Activated T-cell treated with anti-CD3 and anti-CD28 coated beads, Interleukin-2, amount 50 U/mL, for 72 hours (primary cell): ENCODE results near the gene KIF26B. TPM values are rescaled to one million over a fixed set of nuclear protein-coding genes. Genes with fewer than 3 reads are reported as not detected.

Source experiments
- ATAC-seq, 2 donors: fragments of 150-1000 bp; cut with Tn5 transposase; replicated peaks in 1 of 2; 2 replicates each; pipeline ENCODE4 v1.10.0; 2021; ENCODE audit warnings: moderate library complexity in 2 of 2, mild to moderate bottlenecking in 1 of 2
- DNase-seq, 2 donors: peaks; one replicate each; pipeline ENCODE4 v3.0.0; 2021 to 2022; ENCODE audit warnings: mixed read lengths in 1 of 2
- H3K27ac Mint-ChIP-seq: one replicate; pipeline ENCODE4 v1.8.0; 2022; ENCODE audit warnings: mild to moderate bottlenecking, moderate library complexity, mixed read lengths
- H3K27me3 Mint-ChIP-seq: one replicate; pipeline ENCODE4 v1.8.0; 2022; ENCODE audit warnings: low read depth, mixed read lengths
- H3K36me3 Mint-ChIP-seq, 2 donors: one replicate each; pipeline ENCODE4 v1.8.0; 2022; ENCODE audit warnings: mixed read lengths in 2 of 2, mild to moderate bottlenecking in 1 of 2; ENCODE audit not compliant: insufficient read depth in 2 of 2
- H3K4me1 Mint-ChIP-seq: one replicate; pipeline ENCODE4 v1.8.0; 2022; ENCODE audit warnings: low read depth, mixed read lengths
- H3K4me3 Mint-ChIP-seq, 2 donors: one replicate each; pipeline ENCODE4 v1.8.0; 2022; ENCODE audit warnings: mild to moderate bottlenecking in 2 of 2, mixed read lengths in 2 of 2, moderate library complexity in 2 of 2
- H3K9me3 Mint-ChIP-seq, 2 donors: one replicate each; pipeline ENCODE4 v1.8.0; 2022; ENCODE audit warnings: mixed read lengths in 2 of 2
- total RNA-seq, 2 donors: library from RNA; stranded (reverse); gene quantifications; one replicate each; pipeline ENCODE4 v1.2.3, GENCODE V29; 2022

KIF26B gene
- total RNA-seq, 2 donors from 2014 or later: 0.25 to 0.34 TPM

DNA sequence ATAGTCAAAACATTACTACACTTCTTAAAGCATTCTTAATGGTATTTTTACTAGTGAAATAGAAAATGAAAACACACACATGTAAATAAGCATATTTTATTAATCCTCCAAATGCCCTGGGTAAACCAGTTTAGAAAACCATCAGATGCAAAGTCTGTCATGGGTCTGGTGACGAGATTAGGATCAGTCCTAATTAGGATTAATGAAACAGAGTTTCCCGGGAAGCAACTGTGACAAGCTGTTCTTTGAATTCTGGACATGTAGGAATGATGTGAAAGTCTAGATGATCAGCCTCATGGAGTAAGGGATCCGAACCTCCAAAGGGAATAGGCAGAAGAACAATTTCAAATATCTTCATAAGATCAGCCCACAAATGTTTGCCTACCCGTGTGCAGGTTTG, 250.2 kb downstream of the KIF26B start:
- Mint-ChIP-seq H3K9me3 (no peaks in the 10 kb centered on the region), H3K27me3 (no peaks in the 10 kb centered on the region), H3K27ac (no peak overlapping the region), H3K4me1 (no peaks in the 10 kb centered on the region), H3K4me3 (no peak overlapping the region), H3K36me3 (no peaks in the 10 kb centered on the region)
- no peak for ATAC-seq
- DNase-seq: no peak

DNA sequence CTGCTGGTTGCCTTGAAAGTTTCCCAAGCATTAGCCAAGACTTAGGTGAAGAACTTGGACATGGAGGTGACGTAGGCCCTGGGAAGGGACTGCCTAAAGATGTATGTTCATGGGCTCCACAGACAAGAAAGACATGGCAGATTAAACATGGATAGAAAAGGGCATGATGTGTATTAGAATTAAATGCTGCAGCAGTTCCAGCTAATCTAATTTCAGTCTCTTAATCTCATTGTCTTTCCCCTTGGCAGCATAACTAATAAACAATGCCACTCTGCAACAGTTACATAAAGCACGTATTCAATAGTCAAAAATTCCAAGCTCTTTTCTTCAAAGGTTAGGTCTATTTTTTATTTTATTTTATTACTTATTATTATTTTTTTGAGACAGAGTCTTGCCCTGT, 251.6 kb downstream of the KIF26B start:
- Mint-ChIP-seq H3K9me3 (no peaks in the 10 kb centered on the region), H3K4me3 (no peak overlapping the region), H3K27ac (no peak overlapping the region), H3K36me3 (no peaks in the 10 kb centered on the region), H3K27me3 (no peaks in the 10 kb centered on the region), H3K4me1 (no peaks in the 10 kb centered on the region)
- DNase-seq (no peak), ATAC-seq (no peak)

GRCh38 chr1:245407983-245408382, 253.2 kb downstream of the KIF26B start:
- H3K9me3 Mint-ChIP-seq: no peaks in the 10 kb centered on the region
- no peak overlapping the region for H3K4me3 Mint-ChIP-seq
- DNase-seq (no peak), ATAC-seq (no peak)
- H3K27ac Mint-ChIP-seq: no peak overlapping the region
- H3K4me1 Mint-ChIP-seq: no peaks in the 10 kb centered on the region
- H3K27me3 Mint-ChIP-seq: no peaks in the 10 kb centered on the region
- no peaks in the 10 kb centered on the region for H3K36me3 Mint-ChIP-seq

DNA sequence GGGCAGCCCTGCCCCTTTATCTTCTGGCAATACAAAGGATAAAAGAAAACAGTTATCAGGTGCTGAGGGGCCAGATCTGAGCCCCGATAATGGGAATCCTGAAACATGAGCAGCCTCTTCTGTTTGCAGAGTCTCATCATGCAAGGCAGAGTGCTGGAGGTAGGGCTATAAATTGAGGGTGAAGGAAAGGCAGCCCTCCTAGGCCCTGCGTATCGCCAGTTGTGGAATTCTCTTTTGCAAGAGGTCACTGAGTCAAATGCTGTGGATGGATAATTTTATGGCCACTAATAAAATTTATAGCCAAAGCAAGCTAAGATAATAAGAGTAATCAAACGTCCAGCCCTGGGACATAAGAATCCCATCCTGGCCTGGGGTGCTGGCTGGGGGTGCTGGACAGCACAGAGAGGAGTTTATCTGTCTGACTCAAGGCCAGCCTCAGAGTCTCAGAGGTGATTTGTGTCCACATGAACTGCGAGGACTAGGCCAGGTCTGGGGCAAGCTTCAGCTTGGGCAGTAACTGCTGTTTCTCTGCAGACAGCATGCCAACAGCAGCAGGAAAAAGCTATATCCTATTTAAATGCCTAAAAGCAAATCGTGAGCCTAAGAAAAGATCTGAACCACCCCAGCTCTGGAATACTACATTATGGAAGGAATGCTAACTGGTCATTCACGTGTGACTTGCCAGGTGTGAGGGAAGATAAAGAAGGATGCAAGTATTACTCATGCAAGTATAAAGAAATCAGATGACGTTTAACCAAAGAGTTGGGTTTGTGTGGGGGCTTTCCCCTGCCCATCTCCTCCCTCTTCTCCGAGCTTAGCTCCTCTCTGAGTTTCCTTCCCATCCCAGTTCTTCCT, 254.8 kb downstream of the KIF26B start:
- Mint-ChIP-seq H3K27me3 (no peaks in the 10 kb centered on the region), H3K9me3 (no peaks in the 10 kb centered on the region), H3K27ac (no peak overlapping the region), H3K4me1 (no peaks in the 10 kb centered on the region), H3K4me3 (no peak overlapping the region), H3K36me3 (no peaks in the 10 kb centered on the region)
- no peak for ATAC-seq
- DNase-seq: no peak

DNA sequence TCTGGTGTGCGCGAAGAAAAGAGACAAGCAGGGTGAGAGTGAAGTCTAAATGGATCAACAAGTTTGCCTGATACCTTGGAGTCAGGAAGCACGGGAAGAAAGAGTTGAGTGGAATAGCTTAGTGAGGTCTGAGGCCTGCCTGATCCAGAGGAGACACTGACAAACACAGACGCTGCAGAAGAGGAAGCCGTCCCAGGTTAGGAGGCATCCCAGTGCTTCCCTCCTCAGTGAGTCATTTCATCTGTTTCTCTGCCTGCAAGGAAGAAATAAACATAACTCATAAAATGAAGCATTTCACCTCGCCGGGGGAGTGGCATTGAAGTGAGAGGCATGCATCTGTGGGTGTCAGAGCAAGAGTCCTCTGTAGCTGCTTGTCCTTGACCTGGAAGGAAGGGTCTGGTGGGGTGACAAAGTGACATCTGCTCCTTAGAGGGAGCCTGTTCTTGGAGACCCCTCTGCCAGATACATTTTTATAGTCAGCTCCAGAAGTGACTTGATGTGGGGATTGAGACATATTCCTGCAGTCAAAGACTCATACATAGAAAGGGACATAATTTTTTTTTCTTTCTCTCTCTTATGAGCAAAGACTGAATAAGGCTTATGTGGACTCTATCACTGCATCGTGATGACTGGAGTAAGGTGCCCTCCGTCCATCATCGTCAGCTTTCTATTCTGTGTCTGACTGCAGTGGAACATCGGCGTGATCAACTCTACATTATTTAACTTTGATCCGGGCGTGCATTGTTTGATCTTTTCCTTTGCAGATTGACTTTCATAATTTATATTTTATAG, 256.7 kb downstream of the KIF26B start:
- ATAC-seq (no peak), DNase-seq (no peak)
- Mint-ChIP-seq H3K27me3 (no peaks in the 10 kb centered on the region), H3K27ac (no peak overlapping the region), H3K4me1 (no peaks in the 10 kb centered on the region), H3K36me3 (no peaks in the 10 kb centered on the region), H3K9me3 (no peaks in the 10 kb centered on the region), H3K4me3 (no peak overlapping the region)

DNA sequence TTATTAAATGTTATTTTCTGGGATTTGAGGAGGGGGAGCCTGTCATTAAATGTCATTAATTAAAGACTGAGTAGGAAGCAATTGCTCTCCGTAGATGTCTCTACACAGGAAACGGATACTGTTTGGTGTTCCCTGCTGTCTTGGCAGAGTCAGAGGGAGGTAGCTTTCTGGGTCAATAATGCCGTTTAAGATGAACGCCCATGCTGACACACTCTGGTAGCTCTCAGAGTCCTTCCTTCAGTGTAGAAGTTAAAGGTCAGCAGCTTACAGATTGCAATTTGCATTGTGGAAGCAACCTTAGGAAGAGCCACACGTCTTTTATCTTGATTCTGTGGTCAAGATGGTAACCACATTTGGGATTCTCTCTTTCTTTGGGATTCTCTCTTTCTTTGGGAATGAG, 257.5 kb downstream of the KIF26B start:
- H3K4me1 Mint-ChIP-seq: no peaks in the 10 kb centered on the region
- H3K27ac Mint-ChIP-seq: no peak overlapping the region
- DNase-seq (no peak), ATAC-seq (no peak)
- H3K4me3 Mint-ChIP-seq: no peak overlapping the region
- H3K27me3 Mint-ChIP-seq: no peaks in the 10 kb centered on the region
- no peaks in the 10 kb centered on the region for H3K36me3 Mint-ChIP-seq
- no peaks in the 10 kb centered on the region for H3K9me3 Mint-ChIP-seq

DNA sequence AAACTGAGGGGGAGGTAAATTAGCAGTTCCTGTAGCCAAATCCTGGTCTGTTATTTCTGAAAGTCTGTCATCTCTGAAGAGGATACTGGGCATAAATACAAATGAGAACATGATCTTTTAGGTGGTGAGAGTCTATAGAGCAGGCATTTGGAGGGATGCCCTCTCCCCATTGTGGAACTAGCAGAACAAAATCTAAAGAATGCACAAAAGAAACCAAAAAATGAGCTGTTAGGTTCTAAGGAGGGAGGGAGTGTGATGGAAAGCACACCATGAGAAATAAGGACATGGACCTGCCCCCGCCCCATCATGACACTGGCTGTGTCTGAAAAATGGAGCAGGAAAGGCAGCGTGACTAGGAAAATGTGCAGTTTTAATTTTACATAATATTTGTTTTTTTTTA, 262.0 kb downstream of the KIF26B start:
- no peak for ATAC-seq
- no peak overlapping the region for H3K27ac Mint-ChIP-seq
- no peaks in the 10 kb centered on the region for H3K4me1 Mint-ChIP-seq
- H3K36me3 Mint-ChIP-seq: no peaks in the 10 kb centered on the region
- H3K4me3 Mint-ChIP-seq: no peak overlapping the region
- H3K27me3 Mint-ChIP-seq: peaks cover 5% of the 10 kb centered on the region
- no peaks in the 10 kb centered on the region for H3K9me3 Mint-ChIP-seq
- no peak for DNase-seq

DNA sequence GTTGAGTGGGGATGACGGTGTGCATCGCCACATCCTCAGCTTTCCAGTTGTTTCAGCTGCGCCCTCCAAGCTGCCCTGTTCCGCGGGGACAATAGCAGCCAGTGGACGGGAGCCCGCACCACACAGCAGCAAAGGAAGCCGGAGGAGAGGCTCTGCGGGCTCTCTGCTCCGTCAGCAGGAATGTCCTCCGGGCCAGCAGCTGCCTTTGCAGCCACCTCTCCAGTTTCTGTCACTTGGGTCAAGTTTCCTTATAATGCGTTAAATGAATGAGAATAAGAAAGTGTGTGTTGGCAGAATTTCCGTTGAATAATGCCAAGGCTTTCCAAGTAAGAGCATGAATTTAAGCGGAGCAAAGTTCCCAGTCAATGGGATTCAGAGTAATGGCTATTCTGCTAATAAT, 263.3 kb downstream of the KIF26B start:
- no peak for DNase-seq
- Mint-ChIP-seq H3K9me3 (no peaks in the 10 kb centered on the region), H3K27ac (no peak overlapping the region), H3K4me3 (no peak overlapping the region), H3K4me1 (no peaks in the 10 kb centered on the region), H3K36me3 (no peaks in the 10 kb centered on the region), H3K27me3 (peaks cover 5% of the 10 kb centered on the region)
- no peak for ATAC-seq

DNA sequence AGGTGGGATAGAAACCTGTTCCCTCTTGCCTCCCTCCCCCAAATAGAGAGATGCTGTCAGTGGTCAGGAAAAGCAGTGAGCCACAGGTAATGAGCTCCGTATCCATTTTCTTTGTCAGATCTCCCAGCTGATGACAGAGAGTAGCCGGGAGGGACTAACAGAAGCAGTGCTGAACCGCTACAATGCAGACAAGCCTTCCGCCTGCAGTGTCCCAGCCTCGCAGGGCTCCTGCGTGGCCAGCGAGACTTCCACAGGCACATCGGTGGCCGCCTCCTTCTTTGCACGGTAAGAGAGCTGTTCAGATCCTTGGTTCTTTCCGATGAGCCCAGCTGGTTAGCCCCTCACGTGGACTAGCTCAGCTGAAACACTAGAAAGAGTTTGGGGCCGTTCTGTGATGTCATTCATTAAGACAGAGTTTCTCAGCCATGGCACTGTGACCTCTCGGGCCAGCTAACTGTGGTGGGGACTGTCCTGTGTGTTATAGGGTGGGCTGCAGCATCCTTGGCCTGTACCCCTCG, 264.7 kb downstream of the KIF26B start:
- no peaks in the 10 kb centered on the region for H3K9me3 Mint-ChIP-seq
- no peaks in the 10 kb centered on the region for H3K36me3 Mint-ChIP-seq
- DNase-seq: no peak
- peaks cover 5% of the 10 kb centered on the region for H3K27me3 Mint-ChIP-seq
- no peak overlapping the region for H3K27ac Mint-ChIP-seq
- no peak for ATAC-seq
- H3K4me3 Mint-ChIP-seq: no peak overlapping the region
- H3K4me1 Mint-ChIP-seq: no peaks in the 10 kb centered on the region

- Mint-ChIP-seq H3K4me3 (no peak overlapping the region), H3K27ac (no peak overlapping the region), H3K27me3 (peaks cover 5% of the 10 kb centered on the region), H3K36me3 (no peaks in the 10 kb centered on the region), H3K4me1 (no peaks in the 10 kb centered on the region), H3K9me3 (no peaks in the 10 kb centered on the region)
- DNase-seq (no peak), ATAC-seq (no peak)
These were observed 265.2 kb downstream of the KIF26B start for GRCh38 chr1:245419989-245420388.

DNA sequence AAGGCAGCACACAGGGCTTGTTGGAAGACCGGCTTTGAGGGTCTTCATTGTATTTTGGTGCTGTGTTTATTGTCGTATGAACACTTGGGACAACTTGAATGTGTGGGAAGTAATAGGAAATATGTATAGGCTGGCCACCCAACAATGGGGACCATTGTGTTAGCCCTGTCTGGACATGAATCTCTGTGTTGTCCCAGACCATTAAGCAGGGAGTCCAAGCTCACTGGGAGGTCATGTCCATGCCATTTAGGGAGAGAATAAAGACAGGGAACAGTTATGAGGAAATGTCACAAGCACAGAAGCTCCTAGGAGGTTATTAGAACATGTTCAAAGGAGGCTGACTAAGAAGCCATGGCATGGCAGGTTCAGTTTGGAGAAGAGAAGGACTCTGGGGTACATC, 266.1 kb downstream of the KIF26B start:
- H3K9me3 Mint-ChIP-seq: no peaks in the 10 kb centered on the region
- H3K27me3 Mint-ChIP-seq: peaks cover 5% of the 10 kb centered on the region
- no peak for DNase-seq
- H3K27ac Mint-ChIP-seq: no peak overlapping the region
- H3K4me1 Mint-ChIP-seq: no peaks in the 10 kb centered on the region
- H3K4me3 Mint-ChIP-seq: no peak overlapping the region
- no peaks in the 10 kb centered on the region for H3K36me3 Mint-ChIP-seq
- no peak for ATAC-seq

- Mint-ChIP-seq H3K36me3 (no peaks in the 10 kb centered on the region), H3K9me3 (no peaks in the 10 kb centered on the region), H3K4me3 (no peak overlapping the region), H3K27ac (no peak overlapping the region), H3K27me3 (peaks cover 5% of the 10 kb centered on the region), H3K4me1 (no peaks in the 10 kb centered on the region)
- DNase-seq (no peak), ATAC-seq (no peak)
These were observed 273.9 kb downstream of the KIF26B start for GRCh38 chr1:245428681-245429080.

DNA sequence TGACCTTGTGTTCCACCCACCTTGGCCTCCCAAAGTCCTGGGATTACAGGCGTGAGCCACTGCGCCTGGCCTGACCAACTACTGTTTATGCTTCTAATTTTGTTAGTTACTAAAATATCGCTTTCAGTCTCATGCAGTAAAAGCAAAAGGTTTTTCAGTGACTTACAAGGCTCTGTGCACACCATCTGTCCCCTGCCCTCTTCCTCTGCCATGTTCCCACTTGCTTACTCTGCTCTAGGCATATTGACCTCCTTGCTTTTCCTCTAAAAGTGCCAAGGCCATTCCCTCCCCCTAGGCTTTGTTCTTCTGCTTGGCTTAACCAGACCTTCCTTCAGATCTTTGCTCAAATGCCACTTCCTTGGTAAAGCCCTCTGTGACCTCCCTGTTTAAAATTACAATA, 276.9 kb downstream of the KIF26B start:
- Mint-ChIP-seq H3K27me3 (peaks cover 5% of the 10 kb centered on the region), H3K36me3 (no peaks in the 10 kb centered on the region), H3K4me1 (no peaks in the 10 kb centered on the region), H3K9me3 (no peaks in the 10 kb centered on the region), H3K4me3 (no peak overlapping the region), H3K27ac (no peak overlapping the region)
- no peak for ATAC-seq
- no peak for DNase-seq
